ENCODE measurements around the gene ANAPC5. TPM values are rescaled to one million over a fixed set of nuclear protein-coding genes. Genes with fewer than 3 reads are reported as not detected.
"Not testable (repeated sequence)": the region's sequence is repeated elsewhere in the genome, so short reads cannot be mapped to it uniquely, and the experiment has no call there.

Gene ANAPC5
- total RNA-seq, 1 donor, result 168 TPM

- no peaks in the 10 kb centered on the region for H3K27me3 ChIP-seq (ENCODE audit: insufficient read depth, low read length)
- H3K79me2 ChIP-seq (ENCODE audit: insufficient read depth, low read length), result peaks cover 12% of the 10 kb centered on the region
- no peak for DNase-seq (ENCODE audit: insufficient read length, low spot score, missing footprints)
- H3K4me2 ChIP-seq (ENCODE audit: insufficient read depth, low read length), result no peak overlapping the region
- H4K20me1 ChIP-seq (ENCODE audit: insufficient read depth, low read length), result peaks cover 6% of the 10 kb centered on the region
- H3K9me3 ChIP-seq (ENCODE audit: low read depth, low read length), result no peaks in the 10 kb centered on the region
- H2AFZ ChIP-seq (ENCODE audit: low read length), result no peak overlapping the region
- H3K36me3 ChIP-seq (ENCODE audit: insufficient read depth, low read length), result no peaks in the 10 kb centered on the region
- H3K4me1 ChIP-seq (ENCODE audit: insufficient read depth, low read length), result peaks cover 14% of the 10 kb centered on the region
- H3K4me3 ChIP-seq (ENCODE audit: insufficient read depth, low read length), result no peak overlapping the region
- H3K27ac ChIP-seq (ENCODE audit: low read depth, low read length), result no peak overlapping the region
- TF ChIP-seq CTCF (IDR thresholded peaks at IDR 0.05; ENCODE audit: extremely low read depth, low read depth, low read length), result no peak
Measured at GRCh38 chr12:121300083-121300819, 52.0 kb downstream of the ANAPC5 start.

- peaks cover 16% of the 10 kb centered on the region for H3K79me2 ChIP-seq (ENCODE audit: insufficient read depth, low read length)
- no peak for DNase-seq (ENCODE audit: insufficient read length, low spot score, missing footprints)
Measured at GRCh38 chr12:121299662-121300061, 52.5 kb downstream of the ANAPC5 start.

GRCh38 chr12:121298411-121298810, 53.8 kb downstream of the ANAPC5 start:
- H3K36me3 ChIP-seq (ENCODE audit: insufficient read depth, low read length); H3K4me3 ChIP-seq (ENCODE audit: insufficient read depth, low read length); H2AFZ ChIP-seq (ENCODE audit: low read length); H3K4me2 ChIP-seq (ENCODE audit: insufficient read depth, low read length); H3K27me3 ChIP-seq (ENCODE audit: insufficient read depth, low read length); H3K27ac ChIP-seq (ENCODE audit: low read depth, low read length); H3K9me3 ChIP-seq (ENCODE audit: low read depth, low read length); DNase-seq (ENCODE audit: insufficient read length, low spot score, missing footprints): not testable (repeated sequence)
- Histone ChIP-seq H3K4me1 (ENCODE audit: insufficient read depth, low read length) (peaks cover 17% of the 10 kb centered on the region), H4K20me1 (ENCODE audit: insufficient read depth, low read length) (peaks cover 16% of the 10 kb centered on the region), H3K79me2 (ENCODE audit: insufficient read depth, low read length) (peaks cover 28% of the 10 kb centered on the region)

More at GRCh38 chr12:121299662-121300061, 52.5 kb downstream of the ANAPC5 start:
- Histone ChIP-seq H3K4me2 (ENCODE audit: insufficient read depth, low read length) (no peak overlapping the region), H3K27ac (ENCODE audit: low read depth, low read length) (no peak overlapping the region), H3K4me3 (ENCODE audit: insufficient read depth, low read length) (no peak overlapping the region), H3K9me3 (ENCODE audit: low read depth, low read length) (no peaks in the 10 kb centered on the region), H3K36me3 (ENCODE audit: insufficient read depth, low read length) (no peaks in the 10 kb centered on the region), H4K20me1 (ENCODE audit: insufficient read depth, low read length) (peaks cover 9% of the 10 kb centered on the region), H3K4me1 (ENCODE audit: insufficient read depth, low read length) (peaks cover 17% of the 10 kb centered on the region), H3K27me3 (ENCODE audit: insufficient read depth, low read length) (no peaks in the 10 kb centered on the region), H2AFZ (ENCODE audit: low read length) (no peak overlapping the region)
- no peak for TF ChIP-seq CTCF (IDR thresholded peaks at IDR 0.05; ENCODE audit: extremely low read depth, low read depth, low read length)

- Histone ChIP-seq H3K9me3 (ENCODE audit: low read depth, low read length) (no peaks in the 10 kb centered on the region), H3K4me3 (ENCODE audit: insufficient read depth, low read length) (peak overlapping the region; percentile 92), H3K36me3 (ENCODE audit: insufficient read depth, low read length) (no peaks in the 10 kb centered on the region), H3K79me2 (ENCODE audit: insufficient read depth, low read length) (peaks cover 34% of the 10 kb centered on the region), H2AFZ (ENCODE audit: low read length) (peak overlapping the region; percentile 99), H3K4me2 (ENCODE audit: insufficient read depth, low read length) (peak overlapping the region; percentile 99), H3K27me3 (ENCODE audit: insufficient read depth, low read length) (no peaks in the 10 kb centered on the region), H3K4me1 (ENCODE audit: insufficient read depth, low read length) (peaks cover 17% of the 10 kb centered on the region), H3K27ac (ENCODE audit: low read depth, low read length) (peak overlapping the region; percentile 18), H4K20me1 (ENCODE audit: insufficient read depth, low read length) (peaks cover 16% of the 10 kb centered on the region)
- no peak for TF ChIP-seq CTCF (IDR thresholded peaks at IDR 0.05; ENCODE audit: extremely low read depth, low read depth, low read length)
- peak; percentile 95 for DNase-seq (ENCODE audit: insufficient read length, low spot score, missing footprints)
Measured at GRCh38 chr12:121297435-121297991, 54.7 kb downstream of the ANAPC5 start.
